Naive thymus-derived CD8-positive, alpha-beta T cell (primary cell): ENCODE measurements around the gene MICAL2. TPM values are rescaled to one million over a fixed set of nuclear protein-coding genes. Genes with fewer than 3 reads are reported as not detected.

Experiments
- ATAC-seq, 2 donors: fragments of 150-1000 bp; cut with Tn5 transposase in 1 of 2; sonication (Bioruptor Pico), chemical (Tn5 transposase) in 1 of 2; 1 replicate in 1 of 2; 2 replicates in 1 of 2; pipeline ENCODE4 v1.10.0; 2021; ENCODE audit warnings: mild to moderate bottlenecking in 2 of 2, moderate library complexity in 2 of 2
- POLR2A ChIA-PET: fragments of 350-600 bp; sonication (Branson Sonifier 250); formaldehyde crosslinking; loops from one replicate; lab custom pipeline; 2021; ENCODE audit warnings: antibody characterized with exemption; lab: Charles Lee
- DNase-seq, 10 donors: peaks; one replicate each; pipeline versions ENCODE4 v3.0.0 to v3.0.0-alpha.2; 2020 to 2022
- H3K27ac Mint-ChIP-seq, 10 donors: one replicate each; pipeline ENCODE4 v1.8.0; 2020 to 2022; ENCODE audit warnings: mild to moderate bottlenecking in 10 of 10, mixed read lengths in 10 of 10, moderate library complexity in 4 of 10, inconsistent platforms in 1 of 10
- H3K27me3 Mint-ChIP-seq, 5 donors: one replicate each; pipeline ENCODE4 v1.8.0; 2021 to 2022; ENCODE audit warnings: mixed read lengths in 5 of 5
- H3K36me3 Mint-ChIP-seq, 3 donors: one replicate each; pipeline ENCODE4 v1.8.0; 2020 to 2022; ENCODE audit warnings: mixed read lengths in 3 of 3, mild to moderate bottlenecking in 2 of 3, inconsistent platforms in 1 of 3
- H3K4me1 Mint-ChIP-seq, 4 donors: one replicate each; pipeline ENCODE4 v1.8.0; 2021 to 2022; ENCODE audit warnings: mixed read lengths in 4 of 4
- H3K4me3 Mint-ChIP-seq, 10 donors: one replicate each; pipeline ENCODE4 v1.8.0; 2020 to 2022; ENCODE audit warnings: mild to moderate bottlenecking in 10 of 10, mixed read lengths in 10 of 10, moderate library complexity in 6 of 10, inconsistent platforms in 1 of 10
- H3K9me3 Mint-ChIP-seq, 9 donors: one replicate each; pipeline ENCODE4 v1.8.0; 2020 to 2022; ENCODE audit warnings: mixed read lengths in 9 of 9, mild to moderate bottlenecking in 3 of 9, inconsistent platforms in 1 of 9, moderate library complexity in 1 of 9
- polyA plus RNA-seq, 3 donors: library from polyadenylated mRNA; unstranded; fragments of 300-500 nt; fragmentation: Illumina TruSeq; gene quantifications; one replicate each; pipeline ENCODE4 v1.2.3, GENCODE V29; 2021
- total RNA-seq, 8 experiments: library from RNA in 2 of 8; stranded (reverse) in 2 of 8; gene quantifications; one replicate each; pipeline ENCODE4 v1.2.3 and lab custom pipeline; 2021 to 2026

Gene MICAL2
- total and polyA plus RNA-seq, 5 experiments from 2014 or later: 2.3 to 12.3 (median 5.0) TPM

DNA sequence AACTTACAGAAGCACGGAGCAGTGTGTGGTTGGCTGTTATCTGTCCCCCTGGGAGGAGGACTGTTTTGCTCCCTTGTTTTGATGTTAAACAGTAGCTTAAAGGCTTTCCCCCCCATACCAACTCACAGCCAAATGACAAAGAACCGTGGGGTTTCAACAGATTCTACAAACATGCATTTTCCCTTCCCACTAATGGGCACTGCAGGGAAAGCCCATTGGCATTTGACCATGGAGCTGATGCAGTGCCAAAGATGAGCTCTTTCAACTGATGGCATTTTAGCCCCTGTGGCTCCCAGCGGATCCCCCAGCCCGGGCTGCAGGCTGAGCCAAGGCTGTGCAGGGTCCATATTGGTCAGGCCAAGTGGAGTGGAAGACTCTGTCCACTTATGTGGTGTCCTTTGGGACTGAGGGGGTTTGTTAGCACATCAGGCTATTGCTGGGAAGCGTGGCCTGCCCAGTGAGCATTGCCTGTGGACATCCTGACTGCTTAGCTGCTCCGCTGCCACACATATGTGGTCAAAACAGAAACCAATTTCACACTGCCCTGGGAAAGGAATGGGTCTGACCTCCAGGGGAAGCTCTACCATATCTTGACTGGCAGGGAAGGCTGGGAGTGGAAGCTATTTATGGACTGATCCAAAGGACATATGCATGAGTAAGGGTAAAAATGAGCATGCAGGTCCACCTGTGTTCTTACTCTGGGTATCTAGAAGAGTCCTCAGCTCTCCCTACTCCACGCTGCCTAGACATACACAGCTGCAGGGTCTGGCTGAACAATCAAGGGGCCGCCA lies 150.5 kb downstream of the MICAL2 start:
- Mint-ChIP-seq H3K4me1 (no peaks in the 10 kb centered on the region), H3K36me3 (peaks cover 0 to 5% (median 2%) of the 10 kb centered on the region in 3 donors), H3K27me3 (no peaks in the 10 kb centered on the region), H3K9me3 (no peaks in the 10 kb centered on the region), H3K4me3 (no peak overlapping the region), H3K27ac (no peak overlapping the region)
- ATAC-seq (no peak), DNase-seq (no peak)
- POLR2A ChIA-PET: no interaction called here

DNA sequence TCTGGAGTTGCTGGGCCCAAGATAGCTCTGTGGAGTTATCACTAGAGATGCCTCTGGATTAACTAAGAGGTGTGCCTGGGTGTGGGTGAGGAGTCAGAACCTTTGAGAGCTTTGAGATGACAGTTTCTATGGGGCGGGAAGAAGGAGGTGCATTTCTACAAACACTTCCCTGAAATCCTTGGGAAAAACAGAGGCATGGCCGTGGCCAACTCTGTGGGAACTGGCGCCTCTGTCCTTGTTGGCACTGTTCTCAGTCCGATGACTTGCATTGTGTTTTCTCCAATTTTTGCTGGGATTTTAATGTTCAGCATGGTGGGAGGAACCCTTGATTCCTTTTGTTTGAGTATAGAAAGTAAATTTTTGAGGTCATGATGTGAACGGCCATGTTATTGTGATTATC lies 151.2 kb downstream of the MICAL2 start:
- ATAC-seq: no peak
- no peak for DNase-seq
- Mint-ChIP-seq H3K36me3 (peaks cover 0 to 5% (median 2%) of the 10 kb centered on the region in 3 donors), H3K9me3 (no peaks in the 10 kb centered on the region), H3K27me3 (no peaks in the 10 kb centered on the region), H3K27ac (no peak overlapping the region), H3K4me3 (no peak overlapping the region), H3K4me1 (no peaks in the 10 kb centered on the region)
- POLR2A ChIA-PET: no interaction called here

DNA sequence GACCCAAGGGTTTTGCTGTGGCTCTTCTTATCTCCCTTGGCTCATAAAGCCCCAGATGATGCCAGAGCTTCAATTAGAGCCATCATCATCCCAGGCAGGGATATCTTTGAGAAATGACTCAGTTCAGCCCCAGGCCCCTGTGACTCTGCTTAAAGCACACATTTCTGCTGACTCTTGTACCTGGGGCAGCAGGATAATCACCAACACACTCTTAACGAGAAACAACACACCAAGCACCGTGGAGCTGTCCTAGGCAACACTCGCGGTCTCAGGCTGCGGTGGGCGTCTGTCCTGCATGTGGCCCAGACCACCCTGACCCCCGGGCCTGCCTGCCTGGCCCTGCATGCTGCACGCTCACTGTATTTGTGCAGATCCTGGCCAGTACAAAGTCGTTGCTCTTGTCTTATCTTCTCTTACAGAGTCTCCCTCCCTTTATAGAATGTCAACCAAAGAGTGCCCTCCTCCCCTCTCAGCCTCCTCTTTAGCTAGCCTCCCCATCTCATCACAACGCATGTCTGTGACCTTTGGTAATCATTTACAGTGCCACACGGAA lies 152.8 kb downstream of the MICAL2 start:
- ATAC-seq: no peak
- Mint-ChIP-seq H3K4me3 (no peak overlapping the region), H3K27me3 (no peaks in the 10 kb centered on the region), H3K36me3 (peaks cover 0 to 5% (median 0%) of the 10 kb centered on the region in 3 donors), H3K9me3 (no peaks in the 10 kb centered on the region), H3K27ac (no peak overlapping the region), H3K4me1 (no peaks in the 10 kb centered on the region)
- POLR2A ChIA-PET: no interaction called here
- DNase-seq: no peak

DNA sequence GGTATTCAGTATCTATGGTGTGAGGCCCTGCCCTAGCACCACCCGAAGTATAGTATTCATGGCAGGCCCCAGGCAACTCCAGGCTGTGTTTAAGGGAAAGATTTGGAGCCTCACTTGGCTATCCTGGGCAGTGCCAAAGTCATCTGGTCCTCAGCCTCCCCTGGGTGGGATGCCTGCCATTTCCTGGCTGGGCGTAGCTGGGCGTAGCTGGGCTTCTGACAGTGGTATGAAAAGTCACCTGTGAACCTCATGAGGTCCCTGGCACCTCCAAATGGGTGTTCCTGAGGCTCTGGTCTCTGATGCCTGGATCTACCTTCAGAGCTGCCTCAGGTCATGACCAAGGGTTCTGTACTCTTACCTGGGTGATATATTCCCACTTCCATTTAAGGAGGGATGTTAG lies 154.0 kb downstream of the MICAL2 start:
- Mint-ChIP-seq H3K27ac (no peak overlapping the region), H3K36me3 (peaks cover 0 to 5% (median 0%) of the 10 kb centered on the region in 3 donors), H3K4me3 (no peak overlapping the region), H3K4me1 (no peaks in the 10 kb centered on the region), H3K9me3 (no peaks in the 10 kb centered on the region), H3K27me3 (no peaks in the 10 kb centered on the region)
- ATAC-seq (no peak), DNase-seq (no peak)
- POLR2A ChIA-PET: no interaction called here

DNA sequence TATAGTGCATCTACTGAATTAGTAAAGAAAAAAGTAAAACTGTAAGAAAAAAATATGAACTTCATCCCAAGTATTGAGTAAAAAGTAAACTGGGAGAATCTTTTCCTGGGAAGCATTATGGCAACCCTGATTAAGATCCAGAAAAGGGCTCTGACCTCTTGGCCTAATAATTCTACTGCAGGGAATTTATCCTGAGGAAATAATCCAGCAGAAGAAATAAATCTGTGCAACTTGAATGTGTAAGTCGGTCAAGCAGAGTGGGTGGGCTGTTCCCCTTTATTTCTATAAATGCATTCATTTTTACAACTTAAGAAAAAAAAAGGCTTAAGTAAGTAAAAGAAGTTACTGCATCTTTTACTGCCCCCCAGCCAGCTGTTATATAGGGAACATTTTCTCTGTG lies 155.7 kb downstream of the MICAL2 start:
- Mint-ChIP-seq H3K4me3 (no peak overlapping the region), H3K9me3 (no peaks in the 10 kb centered on the region), H3K27ac (no peak overlapping the region), H3K4me1 (no peaks in the 10 kb centered on the region), H3K36me3 (no peaks in the 10 kb centered on the region), H3K27me3 (no peaks in the 10 kb centered on the region)
- POLR2A ChIA-PET: no interaction called here
- DNase-seq (no peak), ATAC-seq (no peak)

DNA sequence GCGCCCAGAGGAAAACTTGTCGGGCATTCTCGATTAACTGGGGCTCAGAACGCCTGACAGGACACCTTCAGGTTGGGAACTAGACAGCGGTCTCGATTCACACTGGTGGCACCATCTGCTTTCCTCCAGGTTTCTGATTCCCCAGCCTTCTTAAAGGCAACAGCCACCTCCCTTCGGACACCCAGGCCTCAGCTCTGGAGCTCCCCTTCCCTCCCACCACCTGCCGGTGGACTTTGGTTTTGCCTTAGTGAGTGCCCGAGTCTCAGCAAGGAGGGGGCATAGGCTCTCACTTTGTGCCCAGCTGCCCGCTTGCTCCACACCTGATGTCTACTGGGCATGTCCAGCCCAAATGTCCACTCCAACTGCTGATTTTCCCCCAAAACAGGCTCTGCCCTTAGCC lies 156.6 kb downstream of the MICAL2 start:
- Mint-ChIP-seq H3K27ac (no peak overlapping the region), H3K4me1 (no peaks in the 10 kb centered on the region), H3K4me3 (no peak overlapping the region), H3K36me3 (no peaks in the 10 kb centered on the region), H3K9me3 (no peaks in the 10 kb centered on the region), H3K27me3 (no peaks in the 10 kb centered on the region)
- POLR2A ChIA-PET: no interaction called here
- no peak for ATAC-seq
- no peak for DNase-seq

DNA sequence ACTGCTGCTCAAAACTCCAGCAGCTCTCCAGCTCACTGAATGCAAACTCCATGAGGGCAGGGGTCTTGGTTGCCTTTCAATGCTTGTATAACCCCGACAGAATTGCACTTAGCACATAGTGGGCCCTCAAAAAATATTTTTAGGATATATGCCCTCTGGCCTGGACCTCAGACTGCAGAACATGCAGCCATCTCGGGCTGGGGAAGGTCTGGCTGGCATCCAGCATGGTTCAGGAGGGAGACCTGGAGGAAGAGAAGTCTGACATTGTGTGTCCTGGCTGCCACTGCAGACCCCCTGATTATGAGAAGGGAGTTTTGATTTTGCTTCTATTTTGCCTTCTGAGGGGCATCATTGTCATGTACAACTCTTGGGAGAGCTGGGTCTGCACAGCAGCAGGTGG lies 157.5 kb downstream of the MICAL2 start:
- POLR2A ChIA-PET: no interaction called here
- DNase-seq (no peak), ATAC-seq (no peak)
- H3K4me3 Mint-ChIP-seq: no peak overlapping the region
- H3K27ac Mint-ChIP-seq: no peak overlapping the region
- H3K9me3 Mint-ChIP-seq: no peaks in the 10 kb centered on the region
- no peaks in the 10 kb centered on the region for H3K36me3 Mint-ChIP-seq
- no peaks in the 10 kb centered on the region for H3K4me1 Mint-ChIP-seq
- H3K27me3 Mint-ChIP-seq: no peaks in the 10 kb centered on the region

DNA sequence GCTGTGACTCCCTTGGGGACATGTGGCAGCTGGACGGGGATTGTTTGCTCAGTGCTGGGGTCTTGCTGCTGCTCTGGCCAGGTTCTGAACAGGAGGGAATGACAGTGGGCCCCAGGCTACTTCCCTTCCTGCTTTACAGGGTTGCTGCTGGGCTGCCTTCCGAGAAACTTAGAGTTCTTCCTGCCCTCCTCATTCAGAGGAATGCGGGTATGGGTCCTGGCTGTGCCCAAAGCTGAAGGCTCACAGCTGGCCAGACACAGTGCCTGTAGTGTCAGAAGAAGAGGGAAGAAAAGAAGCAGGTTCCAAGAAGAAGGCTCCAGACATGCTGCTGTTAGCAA lies 158.7 kb downstream of the MICAL2 start:
- Mint-ChIP-seq H3K4me3 (no peak overlapping the region), H3K27ac (no peak overlapping the region), H3K4me1 (no peaks in the 10 kb centered on the region), H3K9me3 (no peaks in the 10 kb centered on the region), H3K36me3 (no peaks in the 10 kb centered on the region), H3K27me3 (no peaks in the 10 kb centered on the region)
- ATAC-seq (no peak), DNase-seq (no peak)
- POLR2A ChIA-PET: no interaction called here

DNA sequence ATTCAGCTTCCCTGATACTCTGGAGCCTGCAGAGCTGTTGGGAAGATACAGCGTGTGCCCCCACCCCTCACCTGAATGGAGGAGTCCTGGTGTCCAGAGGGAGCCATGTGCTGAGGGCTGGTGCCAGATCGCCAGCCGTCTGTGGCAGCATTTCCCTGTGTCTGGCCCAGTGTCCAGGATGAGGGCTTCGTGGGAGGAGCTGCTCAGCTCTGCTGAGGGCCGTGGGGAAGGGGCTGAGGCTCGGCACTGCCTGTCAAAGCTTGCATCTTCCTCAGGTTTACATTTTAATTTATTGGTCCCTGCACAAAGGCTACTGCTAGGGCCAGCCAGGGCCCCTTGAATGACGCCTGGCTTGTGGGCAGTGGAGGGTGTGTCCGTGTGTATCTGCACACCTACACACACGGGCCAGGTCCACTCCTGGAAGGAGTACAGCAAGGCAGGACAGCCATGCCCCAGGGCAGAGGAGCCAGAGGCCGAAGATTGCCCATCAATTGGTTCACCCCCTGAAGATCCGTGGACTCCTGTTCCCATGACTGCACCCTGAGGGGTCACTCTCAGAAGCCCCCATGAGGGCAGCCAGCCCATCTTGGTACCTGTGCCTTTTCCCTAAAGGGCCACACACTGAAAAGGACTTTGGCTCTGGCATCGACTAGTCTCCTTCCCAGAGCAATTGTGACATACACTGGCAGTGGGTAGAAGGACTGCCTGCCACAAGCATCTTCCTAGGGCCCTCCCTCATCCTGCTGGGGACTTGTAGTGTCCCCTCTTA lies 159.2 kb downstream of the MICAL2 start:
- H3K36me3 Mint-ChIP-seq: no peaks in the 10 kb centered on the region
- no peaks in the 10 kb centered on the region for H3K4me1 Mint-ChIP-seq
- POLR2A ChIA-PET: no interaction called here
- no peak overlapping the region for H3K27ac Mint-ChIP-seq
- ATAC-seq: no peak
- DNase-seq: peak in 1 of 10 donors; percentile 50
- no peaks in the 10 kb centered on the region for H3K27me3 Mint-ChIP-seq
- no peak overlapping the region for H3K4me3 Mint-ChIP-seq
- no peaks in the 10 kb centered on the region for H3K9me3 Mint-ChIP-seq

DNA sequence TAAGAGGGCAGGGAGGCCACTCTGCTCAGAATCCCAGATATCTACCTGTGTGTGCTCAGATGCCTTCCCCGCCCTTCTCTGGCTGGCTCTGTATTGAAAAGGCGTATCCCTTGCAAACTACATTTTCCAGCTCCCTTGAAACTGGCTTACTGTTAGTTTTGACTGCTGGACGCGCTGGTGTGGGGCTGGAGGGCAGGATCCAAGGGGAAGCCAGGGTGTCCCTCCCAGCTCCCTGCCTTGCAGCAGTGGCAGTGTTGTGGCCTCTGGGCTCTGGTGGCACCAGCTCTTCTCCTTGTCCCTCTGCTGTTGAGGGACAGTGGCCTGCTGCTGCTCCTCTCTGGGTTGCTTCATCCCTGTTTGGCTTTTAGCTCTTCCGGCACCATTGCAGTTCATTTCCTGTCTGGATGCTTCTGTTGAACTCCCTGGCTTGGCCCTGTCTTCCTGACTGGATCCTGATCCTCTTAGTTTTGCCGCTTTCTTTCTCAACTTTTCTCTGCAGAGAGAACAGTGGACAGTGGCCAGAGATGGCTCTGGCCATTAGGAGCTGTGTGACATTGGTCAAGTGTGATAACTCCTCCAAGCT lies 159.9 kb downstream of the MICAL2 start:
- Mint-ChIP-seq H3K36me3 (no peaks in the 10 kb centered on the region), H3K4me3 (no peak overlapping the region), H3K27me3 (no peaks in the 10 kb centered on the region), H3K4me1 (no peaks in the 10 kb centered on the region), H3K9me3 (no peaks in the 10 kb centered on the region), H3K27ac (no peak overlapping the region)
- POLR2A ChIA-PET: no interaction called here
- ATAC-seq (no peak), DNase-seq (peak in 1 of 10 donors; percentile 30)

DNA sequence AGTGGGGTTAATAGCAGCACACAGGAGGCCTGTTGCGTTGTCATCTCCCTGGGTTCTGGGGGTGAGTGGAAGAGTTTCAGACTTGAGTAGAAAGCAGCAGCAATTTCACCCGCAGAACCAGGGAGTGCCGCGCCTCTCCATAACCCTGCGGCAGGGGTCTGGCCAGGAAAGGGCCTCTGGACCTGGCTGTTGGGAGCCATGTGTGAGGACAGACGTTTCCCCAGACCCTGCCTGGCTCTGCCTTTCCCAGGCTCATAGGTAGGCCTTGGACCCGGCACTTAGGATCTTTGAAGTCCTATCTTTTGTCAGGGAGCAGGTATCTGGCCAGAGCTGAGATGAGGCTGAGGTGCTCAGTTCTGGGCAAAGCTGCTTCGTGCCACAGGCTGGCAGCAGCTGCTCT lies 160.4 kb downstream of the MICAL2 start:
- Mint-ChIP-seq H3K4me3 (no peak overlapping the region), H3K27me3 (no peaks in the 10 kb centered on the region)

DNA sequence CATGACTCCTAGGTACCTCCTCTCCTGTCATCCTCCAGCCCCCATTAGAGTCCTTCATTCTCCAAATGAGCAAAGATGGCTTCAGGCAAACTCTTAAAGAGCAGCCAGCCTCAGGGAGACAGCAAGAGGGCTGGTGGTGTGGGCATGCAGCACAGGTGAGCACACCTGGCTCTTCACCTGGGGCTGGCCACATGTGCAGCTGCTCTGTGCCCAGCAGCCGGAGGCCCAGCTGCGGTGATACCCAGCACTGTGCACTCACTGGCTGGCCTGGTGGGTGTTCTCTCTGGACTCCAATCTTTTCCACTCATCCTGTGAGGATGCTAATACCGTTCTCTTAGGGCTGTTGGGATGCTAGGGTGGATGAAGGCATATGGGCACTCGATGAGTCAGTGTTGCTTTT lies 160.9 kb downstream of the MICAL2 start:
- no peaks in the 10 kb centered on the region for H3K9me3 Mint-ChIP-seq
- POLR2A ChIA-PET: no interaction called here
- no peak overlapping the region for H3K4me3 Mint-ChIP-seq
- H3K36me3 Mint-ChIP-seq: no peaks in the 10 kb centered on the region
- H3K4me1 Mint-ChIP-seq: no peaks in the 10 kb centered on the region
- no peak for DNase-seq
- no peak for ATAC-seq
- H3K27ac Mint-ChIP-seq: no peak overlapping the region
- H3K27me3 Mint-ChIP-seq: no peaks in the 10 kb centered on the region

More for the DNA sequence above, 160.4 kb downstream of the MICAL2 start:
- peak in 1 of 10 donors; percentile 43 for DNase-seq
- no peaks in the 10 kb centered on the region for H3K36me3 Mint-ChIP-seq
- POLR2A ChIA-PET: no interaction called here
- ATAC-seq: no peak
- H3K9me3 Mint-ChIP-seq: no peaks in the 10 kb centered on the region
- H3K4me1 Mint-ChIP-seq: no peaks in the 10 kb centered on the region
- no peak overlapping the region for H3K27ac Mint-ChIP-seq

DNA sequence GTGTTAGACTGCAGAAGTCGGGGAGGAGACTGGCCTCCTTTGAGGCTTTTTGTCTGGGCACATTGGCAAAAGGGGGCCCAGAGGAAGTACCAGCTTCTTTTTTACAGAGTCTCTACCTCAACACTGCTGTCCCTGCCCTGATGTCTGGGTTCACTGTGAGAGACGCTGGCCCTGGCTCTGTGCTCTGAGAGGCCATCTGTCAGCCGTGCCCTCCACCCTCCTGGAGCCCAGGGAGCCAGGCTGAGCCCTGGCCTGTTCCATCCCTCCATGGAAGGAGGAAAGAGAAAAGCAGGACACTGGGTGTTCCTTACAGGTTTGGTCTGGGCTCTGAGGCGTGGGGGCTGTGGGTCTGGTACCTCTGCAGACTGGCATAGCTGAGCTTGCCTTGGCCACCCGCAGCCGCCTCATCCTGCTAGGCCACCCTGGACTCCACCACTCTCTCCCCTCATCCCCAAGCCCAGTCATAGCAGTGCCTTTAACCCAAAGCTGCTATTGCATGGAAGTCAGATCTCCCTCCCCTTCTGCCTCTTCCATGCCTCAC lies 161.5 kb downstream of the MICAL2 start:
- no peak overlapping the region for H3K27ac Mint-ChIP-seq

More for the DNA sequence above, 161.5 kb downstream of the MICAL2 start:
- no peaks in the 10 kb centered on the region for H3K36me3 Mint-ChIP-seq
- H3K9me3 Mint-ChIP-seq: no peaks in the 10 kb centered on the region
- ATAC-seq (no peak), DNase-seq (peak in 1 of 10 donors; percentile 31)
- no peaks in the 10 kb centered on the region for H3K4me1 Mint-ChIP-seq
- H3K4me3 Mint-ChIP-seq: no peak overlapping the region
- no peaks in the 10 kb centered on the region for H3K27me3 Mint-ChIP-seq
- POLR2A ChIA-PET: no interaction called here
